ENCODE measurements around the gene KRT73. TPM values are rescaled to one million over a fixed set of nuclear protein-coding genes. Genes with fewer than 3 reads are reported as not detected.

KRT73 gene
- total and polyA plus RNA-seq, 9 of the 15 experiments (the other 6 are each of a cell fraction or from before 2014, with no cell fraction given): 0.09 to 0.18 (median 0.13) TPM; not detected in 5

DNA sequence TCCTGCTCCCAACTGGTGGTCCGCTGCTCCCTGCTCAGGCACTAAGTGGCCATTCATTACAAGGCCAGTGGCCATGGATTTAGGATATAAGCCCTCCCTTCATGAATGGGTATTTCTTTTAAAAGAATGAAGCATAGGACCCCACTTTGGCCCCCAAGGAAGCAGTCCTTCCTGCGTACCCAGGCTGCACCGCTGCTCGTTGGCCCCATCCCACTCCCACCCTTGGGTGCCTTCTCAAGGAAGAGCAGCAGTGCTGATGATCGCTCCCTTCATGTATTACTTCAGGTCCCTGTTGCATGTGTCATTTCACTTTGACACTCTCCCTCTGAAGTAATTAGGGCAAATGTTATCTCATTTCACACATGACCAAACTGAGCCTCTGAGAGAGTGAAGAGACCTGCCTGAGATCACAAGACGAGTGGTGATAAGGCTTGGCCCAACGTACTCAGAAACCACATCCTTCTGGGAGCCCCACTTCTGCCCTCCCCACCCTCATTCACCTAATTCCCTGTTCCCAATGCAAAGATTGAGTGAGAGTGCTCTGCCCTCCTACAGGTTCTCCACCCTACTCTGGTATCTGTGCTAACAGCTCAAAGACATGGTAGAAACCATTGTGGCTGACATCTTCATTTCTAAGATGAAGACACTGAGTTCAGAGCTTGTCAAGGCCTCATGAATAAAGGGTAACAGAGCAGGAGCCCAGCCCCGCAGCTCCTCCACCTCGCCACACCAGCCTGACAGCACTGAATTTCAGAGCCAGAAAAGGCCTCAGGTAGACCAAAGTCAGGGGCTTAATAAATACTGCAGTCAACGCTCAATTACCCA is 43.9 kb upstream of the KRT73 start (continued):
- no peak for TF ChIP-seq ZNF212 (CRISPR knock-in tag; IDR thresholded peaks at IDR 0.05)
- TF ChIP-seq HDAC3 (IDR thresholded peaks at IDR 0.05; ENCODE audit: borderline replicate concordance, partially characterized antibody): peak; percentile 97
- TF ChIP-seq ZNF507 (tag; conservative IDR thresholded peaks at IDR 0.05): no peak
- peak; percentile 92 to 93 for TF ChIP-seq TRIM24 (IDR thresholded peaks at IDR 0.05)
- TF ChIP-seq ZBTB11 (CRISPR knock-in tag; IDR thresholded peaks at IDR 0.05): peak in 1 of 3 experiments; percentile 70; a peak in 1 of 6 replicates
- TF ChIP-seq ZFX (CRISPR knock-in tag; IDR thresholded peaks at IDR 0.05): peak; percentile 37
- TF ChIP-seq ZNF41 (CRISPR knock-in tag; conservative IDR thresholded peaks at IDR 0.05): peak; percentile 64
- peak; percentile 95 for TF ChIP-seq MTA2 (IDR thresholded peaks at IDR 0.05; ENCODE audit: low read depth)
- TF ChIP-seq HDAC1 (IDR thresholded peaks at IDR 0.05): peak in 1 of 2 experiments; percentile 93; a peak in 2 of 4 replicates
- TF ChIP-seq KDM1A (IDR thresholded peaks at IDR 0.05): peak; percentile 99
- TF ChIP-seq BRD9 (IDR thresholded peaks at IDR 0.05; ENCODE audit: low read depth, partially characterized antibody): peak; percentile 34
- peak; percentile 56 for TF ChIP-seq RB1 (IDR thresholded peaks at IDR 0.05; ENCODE audit: low read depth)
- peak; percentile 84 for TF ChIP-seq MYNN (IDR thresholded peaks at IDR 0.05)
- TF ChIP-seq MYNN (CRISPR knock-in tag; IDR thresholded peaks at IDR 0.05): no peak
- TF ChIP-seq LCOR (CRISPR knock-in tag; IDR thresholded peaks at IDR 0.05): peak; percentile 87
- TF ChIP-seq ZNF764 (CRISPR knock-in tag; IDR thresholded peaks at IDR 0.05; ENCODE audit: low read depth): no peak
- TF ChIP-seq PATZ1 (CRISPR knock-in tag; IDR thresholded peaks at IDR 0.05; ENCODE audit: borderline replicate concordance): peak; percentile 79
- TF ChIP-seq RUNX1 (IDR thresholded peaks at IDR 0.05; ENCODE audit: low read depth): peak; percentile 96
- no peak for TF ChIP-seq ZNF695 (CRISPR knock-in tag; IDR thresholded peaks at IDR 0.05)
- TF ChIP-seq ZBTB9 (CRISPR knock-in tag; IDR thresholded peaks at IDR 0.05): peak; percentile 82; the same call in 1 of the 2 replicates
- peak; percentile 99 for TF ChIP-seq LEF1 (IDR thresholded peaks at IDR 0.05)
- no peak for TF ChIP-seq HNRNPK (IDR thresholded peaks at IDR 0.05; ENCODE audit: low read depth, low read length, poor library complexity, severe bottlenecking)
